SU-DHL-6 (cell line): ENCODE measurements around the gene MBD5.

Source experiments
- EZH2phosphoT487 ChIP-seq: fragments of 200-600 bp; sonication (generic), shearing (Covaris generic); conservative IDR thresholded peaks from 2 replicates; pipeline ENCODE4 v1.6.1; 2018; ENCODE audit warnings: mild to moderate bottlenecking, antibody characterized with exemption, low read length, moderate library complexity, mixed read lengths
- TF ChIP-seq, protein P1 (sequence below): fragments of 200-600 bp; sonication (generic); IDR thresholded peaks from one replicate; pipeline ENCODE4 v1.5.1; 2017; ENCODE audit warnings: antibody characterized with exemption, mild to moderate bottlenecking, low read length, moderate library complexity; ENCODE audit not compliant: insufficient read depth, poor library complexity, severe bottlenecking

DNA sequence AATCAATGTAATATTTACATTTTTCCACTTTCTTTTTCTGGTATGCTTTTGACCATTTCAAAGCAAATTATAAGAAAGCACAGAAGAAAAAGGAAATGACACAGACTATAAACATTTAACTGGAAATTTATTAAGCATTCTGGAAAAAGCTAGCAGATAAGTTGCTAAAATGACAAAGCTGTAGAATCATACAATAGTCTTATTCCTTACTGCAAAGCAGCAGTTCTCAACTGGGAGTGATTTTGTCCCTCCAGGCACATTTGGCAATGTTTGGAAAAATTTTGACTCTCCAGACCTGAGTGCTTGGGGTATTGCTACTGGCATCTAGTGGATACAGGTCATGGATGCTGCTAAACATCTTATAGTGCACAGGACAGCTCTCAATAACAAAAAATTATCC is 75.1 kb downstream of the MBD5 start:
- TF ChIP-seq, protein P1, sequence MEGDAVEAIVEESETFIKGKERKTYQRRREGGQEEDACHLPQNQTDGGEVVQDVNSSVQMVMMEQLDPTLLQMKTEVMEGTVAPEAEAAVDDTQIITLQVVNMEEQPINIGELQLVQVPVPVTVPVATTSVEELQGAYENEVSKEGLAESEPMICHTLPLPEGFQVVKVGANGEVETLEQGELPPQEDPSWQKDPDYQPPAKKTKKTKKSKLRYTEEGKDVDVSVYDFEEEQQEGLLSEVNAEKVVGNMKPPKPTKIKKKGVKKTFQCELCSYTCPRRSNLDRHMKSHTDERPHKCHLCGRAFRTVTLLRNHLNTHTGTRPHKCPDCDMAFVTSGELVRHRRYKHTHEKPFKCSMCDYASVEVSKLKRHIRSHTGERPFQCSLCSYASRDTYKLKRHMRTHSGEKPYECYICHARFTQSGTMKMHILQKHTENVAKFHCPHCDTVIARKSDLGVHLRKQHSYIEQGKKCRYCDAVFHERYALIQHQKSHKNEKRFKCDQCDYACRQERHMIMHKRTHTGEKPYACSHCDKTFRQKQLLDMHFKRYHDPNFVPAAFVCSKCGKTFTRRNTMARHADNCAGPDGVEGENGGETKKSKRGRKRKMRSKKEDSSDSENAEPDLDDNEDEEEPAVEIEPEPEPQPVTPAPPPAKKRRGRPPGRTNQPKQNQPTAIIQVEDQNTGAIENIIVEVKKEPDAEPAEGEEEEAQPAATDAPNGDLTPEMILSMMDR = no peak
- no peak for TF ChIP-seq EZH2phosphoT487
